Measurements from ENCODE around the gene LPIN3. TPM values are rescaled to one million over a fixed set of nuclear protein-coding genes. Genes with fewer than 3 reads are reported as not detected.

The LPIN3 gene
- polyA plus RNA-seq, 1 of the 3 experiments (the other 2 are of a cell fraction) = 0.21 TPM

DNA sequence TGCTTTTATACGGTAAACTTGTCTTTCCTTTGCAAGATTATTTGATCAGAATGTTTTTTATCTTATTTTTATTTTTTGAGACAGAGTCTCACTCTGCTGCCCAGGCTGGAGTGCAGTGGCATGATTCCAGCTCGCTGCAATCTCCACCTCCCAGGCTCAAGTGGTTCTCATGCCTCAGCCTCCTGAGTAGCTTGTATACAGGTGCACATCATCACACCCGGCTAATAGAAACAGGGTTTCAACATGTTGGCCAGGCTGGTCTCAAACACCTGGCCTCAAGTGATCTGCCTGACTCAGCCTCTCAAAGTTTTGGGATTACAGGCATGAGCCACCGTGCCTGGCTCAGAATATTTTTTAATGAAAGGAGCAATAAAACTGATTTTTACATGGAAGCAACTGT is 8.9 kb upstream of the LPIN3 start:
- Histone ChIP-seq H4K20me1 (ENCODE audit: insufficient read depth) (no peaks in the 10 kb centered on the region), H3K27me3 (ENCODE audit: insufficient read depth) (no peaks in the 10 kb centered on the region), H3K4me2 (no peak overlapping the region), H3K4me1 (ENCODE audit: control insufficient read depth in 1 of 2, insufficient read depth in 2 of 2, low read depth in 1 of 2, low read length in 1 of 2) (peaks cover 0 to 14% of the 10 kb centered on the region in 2 experiments; a peak in 2 of 4 replicates), H3F3A (replicated peaks; ENCODE audit: insufficient read depth) (peaks cover 13% of the 10 kb centered on the region), H3K27ac (ENCODE audit: low read depth in 2 of 2, low read length in 1 of 2) (no peak overlapping the region), H3K9me3 (no peaks in the 10 kb centered on the region), H3K79me2 (ENCODE audit: insufficient read depth) (no peaks in the 10 kb centered on the region), H3K36me3 (replicated peaks in 1 of 2; ENCODE audit: control insufficient read depth in 1 of 2, insufficient read depth in 2 of 2, low read length in 1 of 2) (no peaks in the 10 kb centered on the region), H3K9me2 (no peaks in the 10 kb centered on the region), H3K9ac (no peak overlapping the region), H3K4me3 (ENCODE audit: low read depth in 2 of 2, low read length in 1 of 2) (no peak overlapping the region), H2AFZ (ENCODE audit: low read depth) (no peak overlapping the region)
- DNase-seq = no peak
- ChIA-PET CTCF (interaction anchor here (1.2 to 3.7 kb wide), 2 partner anchors 9 to 13 kb away, joined by 4 to 18 read pairs; partner anchors contain the start of gene LPIN3), POLR2A (no interaction called here)
- WGBS (ENCODE audit: low lambda C conversion rate) = 88% methylated on average over 4 of the region's 4 CpGs
- TF ChIP-seq, protein P1, sequence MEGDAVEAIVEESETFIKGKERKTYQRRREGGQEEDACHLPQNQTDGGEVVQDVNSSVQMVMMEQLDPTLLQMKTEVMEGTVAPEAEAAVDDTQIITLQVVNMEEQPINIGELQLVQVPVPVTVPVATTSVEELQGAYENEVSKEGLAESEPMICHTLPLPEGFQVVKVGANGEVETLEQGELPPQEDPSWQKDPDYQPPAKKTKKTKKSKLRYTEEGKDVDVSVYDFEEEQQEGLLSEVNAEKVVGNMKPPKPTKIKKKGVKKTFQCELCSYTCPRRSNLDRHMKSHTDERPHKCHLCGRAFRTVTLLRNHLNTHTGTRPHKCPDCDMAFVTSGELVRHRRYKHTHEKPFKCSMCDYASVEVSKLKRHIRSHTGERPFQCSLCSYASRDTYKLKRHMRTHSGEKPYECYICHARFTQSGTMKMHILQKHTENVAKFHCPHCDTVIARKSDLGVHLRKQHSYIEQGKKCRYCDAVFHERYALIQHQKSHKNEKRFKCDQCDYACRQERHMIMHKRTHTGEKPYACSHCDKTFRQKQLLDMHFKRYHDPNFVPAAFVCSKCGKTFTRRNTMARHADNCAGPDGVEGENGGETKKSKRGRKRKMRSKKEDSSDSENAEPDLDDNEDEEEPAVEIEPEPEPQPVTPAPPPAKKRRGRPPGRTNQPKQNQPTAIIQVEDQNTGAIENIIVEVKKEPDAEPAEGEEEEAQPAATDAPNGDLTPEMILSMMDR (IDR thresholded peaks at IDR 0.05) = no peak
- TF ChIP-seq RCOR1 (IDR thresholded peaks at IDR 0.05; ENCODE audit: low read length) = no peak
- TF ChIP-seq, protein P2, sequence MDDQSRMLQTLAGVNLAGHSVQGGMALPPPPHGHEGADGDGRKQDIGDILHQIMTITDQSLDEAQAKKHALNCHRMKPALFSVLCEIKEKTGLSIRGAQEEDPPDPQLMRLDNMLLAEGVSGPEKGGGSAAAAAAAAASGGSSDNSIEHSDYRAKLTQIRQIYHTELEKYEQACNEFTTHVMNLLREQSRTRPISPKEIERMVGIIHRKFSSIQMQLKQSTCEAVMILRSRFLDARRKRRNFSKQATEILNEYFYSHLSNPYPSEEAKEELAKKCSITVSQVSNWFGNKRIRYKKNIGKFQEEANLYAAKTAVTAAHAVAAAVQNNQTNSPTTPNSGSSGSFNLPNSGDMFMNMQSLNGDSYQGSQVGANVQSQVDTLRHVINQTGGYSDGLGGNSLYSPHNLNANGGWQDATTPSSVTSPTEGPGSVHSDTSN (IDR thresholded peaks at IDR 0.05) = no peak
- no peak for TF ChIP-seq JUND (IDR thresholded peaks at IDR 0.05)
- TF ChIP-seq, protein P3, sequence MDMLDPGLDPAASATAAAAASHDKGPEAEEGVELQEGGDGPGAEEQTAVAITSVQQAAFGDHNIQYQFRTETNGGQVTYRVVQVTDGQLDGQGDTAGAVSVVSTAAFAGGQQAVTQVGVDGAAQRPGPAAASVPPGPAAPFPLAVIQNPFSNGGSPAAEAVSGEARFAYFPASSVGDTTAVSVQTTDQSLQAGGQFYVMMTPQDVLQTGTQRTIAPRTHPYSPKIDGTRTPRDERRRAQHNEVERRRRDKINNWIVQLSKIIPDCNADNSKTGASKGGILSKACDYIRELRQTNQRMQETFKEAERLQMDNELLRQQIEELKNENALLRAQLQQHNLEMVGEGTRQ (IDR thresholded peaks at IDR 0.05; ENCODE audit: borderline replicate concordance, low read depth, low read length) = no peak
- no peak for TF ChIP-seq FOXJ3 (CRISPR knock-in tag; IDR thresholded peaks at IDR 0.05)
- TF ChIP-seq RFX5 (IDR thresholded peaks at IDR 0.05; ENCODE audit: low read length) = no peak
- TF ChIP-seq EP300 (IDR thresholded peaks at IDR 0.05; ENCODE audit: borderline replicate concordance in 1 of 2, low read depth in 1 of 2, low read length in 1 of 2) = no peak
- no peak for TF ChIP-seq CHD2 (IDR thresholded peaks at IDR 0.05; ENCODE audit: low read length, partially characterized antibody)
- no peak for TF ChIP-seq GATA2 (CRISPR knock-in tag; IDR thresholded peaks at IDR 0.05)
- no peak for TF ChIP-seq NFIC (IDR thresholded peaks at IDR 0.05; ENCODE audit: borderline replicate concordance)
- TF ChIP-seq TCF12 (IDR thresholded peaks at IDR 0.05) = no peak
- TF ChIP-seq ELF1 (IDR thresholded peaks at IDR 0.05) = no peak
- no peak for TF ChIP-seq FOSL2 (IDR thresholded peaks at IDR 0.05; ENCODE audit: borderline replicate concordance, low read depth)
- TF ChIP-seq, protein P4, sequence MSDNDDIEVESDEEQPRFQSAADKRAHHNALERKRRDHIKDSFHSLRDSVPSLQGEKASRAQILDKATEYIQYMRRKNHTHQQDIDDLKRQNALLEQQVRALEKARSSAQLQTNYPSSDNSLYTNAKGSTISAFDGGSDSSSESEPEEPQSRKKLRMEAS (IDR thresholded peaks at IDR 0.05; ENCODE audit: low read depth) = no peak
- no peak for TF ChIP-seq TAF1 (IDR thresholded peaks at IDR 0.05; ENCODE audit: borderline replicate concordance, low read depth, low read length)
